Measurements from ENCODE around the gene COX7A2. TPM values are rescaled to one million over a fixed set of nuclear protein-coding genes. Genes with fewer than 3 reads are reported as not detected.

Gene COX7A2
- polyA plus RNA-seq, 1 donor (not counting 4 experiments of a cell fraction or from before 2014, with no cell fraction given) = 474 TPM

DNA sequence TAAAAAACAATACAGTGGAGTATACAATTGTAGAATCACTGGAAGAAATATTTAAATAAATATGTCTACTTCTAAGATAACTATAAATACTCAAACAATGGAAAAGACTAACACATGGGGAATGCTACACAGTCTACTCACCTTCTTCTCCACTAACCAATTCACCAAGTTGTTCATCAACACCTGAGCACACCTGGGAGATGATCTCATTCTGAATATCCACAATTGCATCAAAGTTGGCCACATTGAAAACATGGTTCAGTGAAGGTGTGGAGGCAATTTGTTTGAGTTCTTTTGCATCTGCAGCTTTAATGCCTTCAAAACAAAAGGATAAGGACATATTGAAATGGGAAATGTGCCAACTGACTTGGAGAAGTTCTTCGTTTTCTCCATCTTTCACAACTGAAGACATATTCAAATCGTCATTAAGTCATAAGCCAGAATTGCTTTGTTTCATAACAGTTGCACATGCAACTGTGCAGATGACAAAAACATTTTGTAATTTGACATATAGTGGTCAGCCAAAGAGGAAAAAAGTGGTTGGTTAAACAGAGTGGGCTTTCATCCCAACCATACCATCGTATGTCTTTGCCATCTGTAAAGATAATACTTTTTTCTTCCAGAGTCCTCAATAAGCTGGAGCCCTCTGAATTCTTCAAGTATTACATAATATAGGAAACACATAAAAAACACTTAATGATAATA is 55.2 kb downstream of the COX7A2 start:
- Histone ChIP-seq H3K9ac (ENCODE audit: control insufficient read depth, extremely low read depth, insufficient read depth, low read length) (no peak overlapping the region), H3K4me3 (ENCODE audit: control insufficient read depth in 2 of 3, extremely low read depth in 1 of 3, insufficient read depth in 2 of 3, low read depth in 1 of 3, low read length in 3 of 3) (no peak overlapping the region), H3K27ac (ENCODE audit: control insufficient read depth, insufficient read depth, low read length) (peak overlapping the region; percentile 37), H3K4me1 (ENCODE audit: control insufficient read depth, extremely low read depth, insufficient read depth, low read length) (peaks cover 11% of the 10 kb centered on the region), H3K36me3 (ENCODE audit: control insufficient read depth in 2 of 2, extremely low read depth in 1 of 2, insufficient read depth in 2 of 2, low read length in 2 of 2) (peaks cover 4 to 8% of the 10 kb centered on the region in 2 experiments), H3K79me2 (ENCODE audit: control insufficient read depth, insufficient read depth, low read length) (peaks cover 29% of the 10 kb centered on the region), H3K9me1 (ENCODE audit: control insufficient read depth, extremely low read depth, insufficient read depth, low read length) (no peaks in the 10 kb centered on the region), H4K20me1 (ENCODE audit: control insufficient read depth, extremely low read depth, insufficient read depth, low read length) (no peaks in the 10 kb centered on the region), H3K9me3 (ENCODE audit: control insufficient read depth, low read depth, low read length) (peaks cover 2% of the 10 kb centered on the region), H2AFZ (ENCODE audit: control insufficient read depth, low read length) (no peak overlapping the region), H3K27me3 (ENCODE audit: control insufficient read depth, extremely low read depth, insufficient read depth, low read length) (no peaks in the 10 kb centered on the region), H3K4me2 (ENCODE audit: control insufficient read depth, extremely low read depth, insufficient read depth, low read depth, low read length) (no peak overlapping the region)
- DNase-seq (ENCODE audit: low read depth, low spot score) = peak; percentile 90
- TF ChIP-seq, protein P1, sequence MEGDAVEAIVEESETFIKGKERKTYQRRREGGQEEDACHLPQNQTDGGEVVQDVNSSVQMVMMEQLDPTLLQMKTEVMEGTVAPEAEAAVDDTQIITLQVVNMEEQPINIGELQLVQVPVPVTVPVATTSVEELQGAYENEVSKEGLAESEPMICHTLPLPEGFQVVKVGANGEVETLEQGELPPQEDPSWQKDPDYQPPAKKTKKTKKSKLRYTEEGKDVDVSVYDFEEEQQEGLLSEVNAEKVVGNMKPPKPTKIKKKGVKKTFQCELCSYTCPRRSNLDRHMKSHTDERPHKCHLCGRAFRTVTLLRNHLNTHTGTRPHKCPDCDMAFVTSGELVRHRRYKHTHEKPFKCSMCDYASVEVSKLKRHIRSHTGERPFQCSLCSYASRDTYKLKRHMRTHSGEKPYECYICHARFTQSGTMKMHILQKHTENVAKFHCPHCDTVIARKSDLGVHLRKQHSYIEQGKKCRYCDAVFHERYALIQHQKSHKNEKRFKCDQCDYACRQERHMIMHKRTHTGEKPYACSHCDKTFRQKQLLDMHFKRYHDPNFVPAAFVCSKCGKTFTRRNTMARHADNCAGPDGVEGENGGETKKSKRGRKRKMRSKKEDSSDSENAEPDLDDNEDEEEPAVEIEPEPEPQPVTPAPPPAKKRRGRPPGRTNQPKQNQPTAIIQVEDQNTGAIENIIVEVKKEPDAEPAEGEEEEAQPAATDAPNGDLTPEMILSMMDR (optimal IDR thresholded peaks at IDR 0.05 in 1 of 3, IDR thresholded peaks at IDR 0.05 in 1 of 3, conservative IDR thresholded peaks at IDR 0.05 in 1 of 3; ENCODE audit: extremely low read depth in 1 of 3, insufficient read depth in 2 of 3, low read length in 3 of 3) = no peak
- no peak for TF ChIP-seq EZH2 (IDR thresholded peaks at IDR 0.05; ENCODE audit: low read length)
- dilution Hi-C loops (cut with MboI; ENCODE audit: extremely low pct_ligation_motif_present, low sequenced_read_pairs) = no loop called here
- peak; percentile 93 for FAIRE-seq

Other genes with a start within 250 kb of the COX7A2 start
- 82.3 to 152 TPM (median 96.9 TPM) in 3 replicates for gene COL12A1, start 37.7 kb downstream of the COX7A2 start, polyA plus RNA-seq
- gene TMEM30A, start 41.0 kb upstream of the COX7A2 start, polyA plus RNA-seq = 22.0 to 50.2 TPM (median 25.2 TPM) in 3 replicates
- gene FILIP1, start 250.0 kb upstream of the COX7A2 start, polyA plus RNA-seq = 0.01 TPM in 1 of 3 replicates, not detected in the others

Data from keratinocyte (primary cell).